K562 (cell line): ENCODE results near the gene NOLC1. TPM values are rescaled to one million over a fixed set of nuclear protein-coding genes. Genes with fewer than 3 reads are reported as not detected.
A peak's percentile ranks its signal among the peaks of the same experiment; 100 is the strongest.

ENCODE experiments used
- ARID4B ChIP-seq: sonication (generic); formaldehyde crosslinking; IDR thresholded peaks from 2 replicates; pipeline ENCODE4 v1.8.0; 2022; ENCODE audit warnings: mild to moderate bottlenecking, missing genetic modification reagents
- BACH1 ChIP-seq: fragments of 200-800 bp; sonication (Bioruptor generic); IDR thresholded peaks from 2 replicates; pipeline ENCODE4 v1.6.1; 2016; ENCODE audit warnings: missing genetic modification characterization, missing compliant biosample characterization
- HDAC1 ChIP-seq, 2 experiments: fragments of 450-650 bp; IDR thresholded peaks; 2 replicates each; pipeline ENCODE4 v1.6.1; 2016 to 2017; ENCODE audit warnings: inconsistent platforms in 1 of 2, mild to moderate bottlenecking in 1 of 2, moderate library complexity in 1 of 2
- HNRNPUL1 ChIP-seq: fragments of 200-400 bp; formaldehyde crosslinking; IDR thresholded peaks from 2 replicates; pipeline ENCODE4 v1.6.1; 2017; ENCODE audit warnings: low read length
- MLLT1 ChIP-seq, 2 experiments: fragments of 450-650 bp; IDR thresholded peaks; 2 replicates each; pipeline ENCODE4 v1.6.1; 2016
- NR2C1 ChIP-seq, 2 experiments: fragments of 450-650 bp; IDR thresholded peaks; 2 replicates each; pipeline ENCODE4 v1.6.1; 2017; ENCODE audit warnings: mild to moderate bottlenecking in 2 of 2, antibody characterized with exemption in 1 of 2, inconsistent platforms in 1 of 2, missing compliant biosample characterization in 1 of 2, missing genetic modification characterization in 1 of 2
- SNAPC5 ChIP-seq: fragments of 250-450 bp; sonication (Bioruptor Pico); IDR thresholded peaks from 2 replicates; pipeline ENCODE4 v1.8.0; 2021; ENCODE audit warnings: moderate library complexity, mild to moderate bottlenecking, inconsistent platforms
- TFAM ChIP-seq: fragments of 250-450 bp; sonication (Bioruptor Pico); conservative IDR thresholded peaks from 2 replicates; pipeline ENCODE4 v1.5.0; 2021; ENCODE audit warnings: mild to moderate bottlenecking, moderate library complexity
- TFE3 ChIP-seq: fragments of 450-650 bp; formaldehyde crosslinking; IDR thresholded peaks from 2 replicates; pipeline ENCODE4 v1.4.0; 2020; ENCODE audit warnings: mild to moderate bottlenecking, mixed read lengths
- THRB ChIP-seq: fragments of 450-650 bp; formaldehyde crosslinking; conservative IDR thresholded peaks from 2 replicates; pipeline ENCODE4 v1.4.0; 2022; ENCODE audit warnings: mild to moderate bottlenecking, missing genetic modification characterization
- ZBED1 ChIP-seq: IDR thresholded peaks from 2 replicates; pipeline ENCODE4 v1.6.1; 2014
- ZBTB26 ChIP-seq: fragments of 450-650 bp; formaldehyde crosslinking; IDR thresholded peaks from 2 replicates; pipeline ENCODE4 v1.4.0; 2022; ENCODE audit warnings: missing genetic modification characterization
- ZNF551 ChIP-seq: fragments of 250-450 bp; sonication (Bioruptor Pico); IDR thresholded peaks from 2 replicates; pipeline ENCODE4 v1.5.0; 2021; ENCODE audit warnings: mild to moderate bottlenecking, moderate library complexity
- polyA plus RNA-seq, 8 experiments: library from polyadenylated mRNA; depleted of rRNA in 4 of 8; stranded (reverse) in 5 of 8; unstranded in 3 of 8; fragments of >200 nt; fragmentation: Nextera tagmentation in 2 of 8; fragmentation: Illumina TruSeq in 1 of 8; extraction: Ambion mirVana in 2 of 8; extraction: Trizol in 1 of 8; gene quantifications; 2 replicates each; pipeline versions ENCODE4 v1.2.1 to v1.2.3, GENCODE V29; 2011 to 2014; ENCODE audit warnings: inconsistent platforms in 1 of 8, missing spikeins in 1 of 8
- total RNA-seq, 7 experiments: library from RNA; depleted of rRNA in 6 of 7; stranded (reverse); fragments of >200 nt in 6 of 7; fragmentation: Illumina TruSeq in 2 of 7; extraction: Trizol in 2 of 7; gene quantifications; 2 replicates each; pipeline versions ENCODE4 v1.2.1 to v1.2.3, GENCODE V29; 2011 to 2021; ENCODE audit warnings: low replicate concordance in 1 of 7

The NOLC1 gene
- total and polyA plus RNA-seq, 9 of the 15 experiments (the other 6 are each of a cell fraction or from before 2014, with no cell fraction given), result 102 to 310 (median 165) TPM

- TF ChIP-seq TFAM (CRISPR knock-in tag), result no peak
- no peak for TF ChIP-seq MLLT1 (IDR thresholded peaks at IDR 0.05)
- TF ChIP-seq NR2C1 (IDR thresholded peaks at IDR 0.05), result peak; percentile 91
- TF ChIP-seq NR2C1 (tag; IDR thresholded peaks at IDR 0.05), result peak; percentile 94
- peak; percentile 97 for TF ChIP-seq ARID4B (CRISPR knock-in tag)
- no peak for TF ChIP-seq SNAPC5 (CRISPR knock-in tag)
- TF ChIP-seq BACH1 (tag), result no peak
- TF ChIP-seq ZBED1, result no peak
- TF ChIP-seq ZNF551, result no peak
- no peak for TF ChIP-seq ZBTB26 (CRISPR knock-in tag)
- no peak for TF ChIP-seq TFE3 (CRISPR knock-in tag)
- peak in 1 of 2 experiments; percentile 94; a peak in 2 of 4 replicates for TF ChIP-seq HDAC1 (IDR thresholded peaks at IDR 0.05)
- no peak for TF ChIP-seq THRB
- no peak for TF ChIP-seq HNRNPUL1
Observed at GRCh38 chr10:102151774-102152544, at the start of gene NOLC1 (continued).
